ENCODE measurements around the gene TMEM107.

The TMEM107 gene

DNA sequence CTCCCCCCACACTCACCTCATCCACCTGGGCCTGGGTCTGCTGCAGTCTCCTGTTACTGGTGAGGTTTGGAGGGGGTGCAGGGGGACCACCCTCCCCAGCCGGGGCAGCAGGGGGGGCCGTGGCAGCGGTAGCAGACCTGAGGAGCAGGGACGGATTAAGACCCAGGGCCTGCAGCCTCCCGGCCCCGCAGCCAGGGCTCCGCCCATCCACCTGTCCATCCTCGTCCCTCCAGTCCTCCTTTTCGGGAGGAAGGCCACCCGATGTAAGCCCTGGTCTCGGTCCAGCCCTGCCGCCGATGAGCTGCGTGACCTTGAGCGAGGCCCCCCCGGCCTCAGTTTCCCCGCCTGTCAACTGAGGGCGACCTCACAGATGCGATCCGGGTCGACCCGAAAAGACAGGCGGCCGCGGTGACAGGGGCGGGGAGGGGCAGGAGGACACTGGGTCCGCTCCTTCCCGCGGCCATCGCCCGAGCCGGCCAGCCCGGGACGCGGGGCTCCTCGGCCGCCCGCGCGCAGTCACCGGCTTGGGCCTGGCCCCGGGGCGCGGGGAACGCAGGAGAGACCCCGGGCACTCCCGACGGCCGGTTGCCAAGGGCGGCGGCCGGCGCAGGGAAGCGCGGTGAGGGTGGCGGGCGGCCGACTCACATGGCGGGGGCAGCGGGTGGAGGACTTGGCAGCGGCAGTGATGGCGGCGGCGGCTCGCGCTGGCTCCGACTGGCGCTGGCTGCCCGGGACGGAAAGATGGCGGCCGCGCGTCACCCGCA is 13.8 kb downstream of the TMEM107 start, which contains the start of gene VAMP2:
TSS of gene VAMP2 (minus strand) at position 716 of the 764 bp plus-strand sequence. CDS start at position 647, 69 bp downstream.
- DNase-seq (ENCODE audit: low spot score), result peak; percentile 87

DNA sequence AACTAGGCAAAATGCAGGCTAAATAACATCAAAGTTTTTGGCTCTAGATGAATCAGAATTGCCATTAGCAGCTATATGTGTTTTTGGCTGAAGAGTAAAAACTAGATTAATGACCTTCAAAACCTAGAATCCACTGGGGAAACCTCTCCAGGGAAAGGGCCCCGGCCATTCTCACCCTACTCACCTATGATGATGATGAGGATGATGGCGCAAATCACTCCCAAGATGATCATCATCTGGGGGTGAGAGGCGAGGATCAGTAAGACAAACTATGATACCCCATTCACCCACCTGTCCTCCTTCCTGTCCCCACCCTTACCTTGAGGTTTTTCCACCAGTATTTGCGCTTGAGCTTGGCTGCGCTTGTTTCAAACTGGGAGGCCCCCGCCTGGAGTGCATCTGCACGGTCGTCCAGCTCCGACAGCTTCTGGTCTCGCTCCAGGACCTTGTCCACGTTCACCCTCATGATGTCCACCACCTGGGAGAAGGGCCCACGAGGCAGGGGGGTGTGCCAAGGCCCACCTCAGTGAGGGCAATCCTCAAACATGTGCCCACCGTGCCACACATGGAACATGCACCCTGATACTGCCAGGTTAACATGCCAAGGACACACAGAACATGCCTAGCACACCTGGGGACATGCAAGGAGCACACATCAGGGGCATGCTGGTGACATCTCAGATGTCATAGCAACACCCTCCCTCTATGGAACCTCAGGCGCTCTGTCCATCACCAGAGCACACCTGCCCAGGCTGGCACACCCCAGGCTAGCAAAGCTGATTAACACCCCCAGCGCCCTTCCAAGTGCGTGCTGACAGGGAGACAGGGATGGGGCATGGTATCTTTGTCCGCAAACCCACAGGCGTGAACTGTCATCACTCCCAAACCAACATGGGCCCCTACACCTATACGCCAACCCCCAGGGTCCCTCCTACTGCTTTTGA is 14.6 kb downstream of the TMEM107 start:
- no peak for DNase-seq (ENCODE audit: low spot score)

DNA sequence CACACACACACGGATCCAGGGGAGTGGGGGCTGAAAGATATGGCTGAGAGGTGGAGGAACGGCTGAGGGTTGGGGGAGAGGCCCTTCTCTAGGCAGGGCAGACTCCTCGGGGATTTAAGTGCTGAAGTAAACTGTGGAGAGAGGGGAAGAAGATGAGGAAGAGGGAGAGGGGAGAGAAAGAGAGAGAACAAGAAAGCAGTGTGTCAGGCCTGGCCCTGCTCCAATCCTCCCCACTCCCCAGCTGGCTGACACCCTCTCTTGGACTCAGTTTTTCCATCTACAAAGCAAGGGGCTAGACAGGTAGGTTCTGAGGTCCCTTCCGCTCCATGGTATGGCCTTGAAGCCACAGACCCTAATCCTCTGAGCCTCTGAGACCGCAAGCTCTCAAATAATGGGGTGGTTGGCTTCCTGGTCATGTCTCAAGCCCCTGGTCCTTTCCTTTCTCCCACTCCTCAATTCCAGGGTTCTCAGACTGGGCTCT is 15.4 kb downstream of the TMEM107 start:
- no peak for DNase-seq (ENCODE audit: low spot score)

DNA sequence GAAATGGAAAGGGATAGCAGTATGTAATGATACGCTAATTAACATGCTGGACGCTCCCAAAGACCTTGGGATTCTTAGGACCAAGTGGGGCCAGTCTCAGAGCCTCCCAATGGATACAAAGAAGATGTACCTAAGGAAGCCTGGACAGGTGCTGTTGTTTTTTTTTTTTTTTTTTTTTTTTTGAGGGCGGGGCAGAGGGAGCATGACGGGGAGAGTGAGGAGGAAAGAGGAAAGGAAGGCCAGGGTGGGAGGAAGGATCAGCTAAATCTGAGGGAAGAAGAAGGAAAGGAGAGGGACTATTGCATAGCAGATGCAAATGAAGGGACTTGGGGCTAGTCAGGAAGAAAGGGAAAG is 16.0 kb downstream of the TMEM107 start:
- no peak for DNase-seq (ENCODE audit: low spot score)

DNA sequence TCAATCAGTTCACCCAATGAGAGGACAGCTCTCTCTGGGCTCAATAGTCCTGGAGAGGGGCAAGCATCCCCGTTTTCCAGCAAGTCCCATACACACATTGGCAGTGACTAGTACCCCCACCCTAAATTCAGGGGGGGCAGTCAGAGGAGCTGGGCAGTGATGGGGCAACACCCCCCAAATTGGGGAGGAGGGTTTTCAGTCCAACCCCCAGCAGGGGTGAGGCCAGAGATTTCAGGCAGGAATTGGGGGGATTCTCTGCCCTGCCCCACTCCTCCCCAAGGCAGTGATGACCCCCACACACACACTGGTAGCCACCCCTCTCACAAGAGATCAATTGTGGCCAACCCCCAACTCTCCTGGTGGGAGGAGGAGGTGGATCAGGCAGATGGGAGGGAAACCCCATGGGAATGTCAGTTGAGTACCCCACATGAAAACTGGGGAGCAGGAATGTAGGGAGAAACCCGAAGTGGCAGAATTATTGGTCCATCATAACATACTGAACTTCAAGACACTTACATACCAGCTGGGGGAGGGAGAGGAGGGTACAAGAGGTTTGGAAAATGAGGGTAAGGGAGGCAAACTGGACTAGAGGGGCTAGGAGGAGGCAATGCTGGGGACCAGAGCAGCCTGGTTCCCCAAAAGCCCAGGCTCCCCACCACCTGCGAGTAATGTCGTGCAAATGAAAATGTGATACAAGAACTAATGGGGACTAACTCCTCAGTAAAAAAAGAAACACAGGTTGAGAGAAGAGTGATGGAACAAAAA is 16.5 kb downstream of the TMEM107 start:
- no peak for DNase-seq (ENCODE audit: low spot score)

DNA sequence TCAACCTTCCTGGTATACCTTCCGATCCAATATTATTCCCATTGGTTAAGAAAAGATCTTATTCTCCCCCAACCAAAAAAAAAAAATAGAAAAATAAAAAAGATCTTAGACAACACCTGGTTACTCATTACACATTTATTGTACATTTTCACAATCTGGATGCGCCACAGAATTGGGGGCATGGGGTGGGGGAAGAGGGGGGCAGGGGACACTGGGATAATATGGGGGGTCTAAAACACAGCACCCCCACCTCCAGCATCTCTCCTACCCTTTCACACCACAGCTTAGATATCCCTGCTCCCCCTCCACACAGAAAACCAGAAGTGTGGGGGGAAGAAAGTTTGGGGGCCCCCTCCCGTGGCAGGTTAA is 17.2 kb downstream of the TMEM107 start:
- no peak for DNase-seq (ENCODE audit: low spot score)

DNA sequence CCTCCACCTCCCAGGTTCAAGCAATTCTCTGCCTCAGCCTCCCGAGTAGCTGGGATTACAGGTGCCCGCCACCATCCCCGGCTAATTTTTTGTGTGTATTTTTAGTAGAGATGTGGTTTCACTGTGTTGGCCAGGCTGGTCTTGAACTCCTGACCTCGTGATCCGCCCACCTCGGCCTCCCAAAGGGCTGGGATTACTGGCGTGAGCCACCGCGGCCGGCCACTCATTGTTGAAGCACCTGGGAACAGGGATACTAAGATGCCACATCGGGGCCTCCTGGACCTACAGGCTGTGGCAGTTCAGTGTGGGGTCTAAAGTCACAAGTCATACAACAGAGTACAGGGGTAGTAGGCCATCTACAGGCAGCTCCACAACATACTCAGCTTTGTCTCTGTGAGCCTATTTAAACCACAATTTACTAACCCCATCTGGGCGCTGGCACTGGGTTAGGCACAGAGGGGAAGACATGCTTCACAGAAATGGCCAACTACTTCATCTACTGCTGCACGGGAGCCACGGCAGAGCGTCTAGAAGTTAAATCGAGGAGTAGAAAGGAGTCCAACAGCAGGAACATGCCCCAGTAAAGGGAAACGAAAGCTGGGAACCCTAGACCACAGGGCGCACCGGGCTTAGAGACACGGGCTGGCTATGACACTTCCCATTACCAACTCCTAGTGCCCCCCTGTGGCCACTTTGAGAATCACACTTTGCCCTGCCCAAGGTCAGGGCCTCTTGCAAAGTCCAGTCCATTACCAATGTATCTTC is 17.7 kb downstream of the TMEM107 start:
- DNase-seq (ENCODE audit: low spot score), result peak; percentile 89

DNA sequence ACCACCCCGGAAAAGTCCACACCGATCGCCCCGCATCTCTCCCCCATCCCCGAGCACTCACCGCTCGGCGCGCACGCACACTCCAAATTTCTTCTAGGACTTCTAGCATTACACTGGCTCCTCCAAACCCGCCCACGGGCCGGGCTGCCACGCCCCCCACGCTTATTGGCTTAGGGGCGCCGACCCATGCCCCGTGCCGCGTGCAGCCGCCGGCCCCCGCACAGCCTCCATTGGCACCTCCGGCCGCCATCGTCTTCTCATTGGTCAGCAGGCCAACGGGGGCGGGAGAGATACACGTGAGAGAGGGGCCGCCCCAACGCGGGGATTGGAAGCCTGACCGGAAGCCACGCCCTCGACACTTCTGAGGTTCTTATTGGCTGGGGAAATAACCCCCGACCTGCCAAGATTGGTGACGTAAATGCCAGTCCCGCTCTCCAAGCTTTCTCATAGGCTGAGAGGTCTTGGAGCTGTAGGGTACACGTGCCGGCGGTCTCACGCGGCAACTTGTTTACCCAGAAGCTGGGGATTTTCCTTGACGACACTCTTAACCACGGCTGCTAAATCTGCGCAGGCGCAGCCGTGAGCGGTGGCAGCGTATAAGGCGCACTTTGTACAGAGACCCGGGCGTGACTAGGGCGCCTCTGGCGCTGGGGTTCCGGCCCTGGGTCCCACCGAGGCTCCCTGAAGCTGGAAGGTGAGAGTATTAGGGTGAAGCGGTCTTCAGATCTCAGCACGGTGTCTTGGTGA is 19.8 kb downstream of the TMEM107 start:
- DNase-seq (ENCODE audit: low spot score), result peak; percentile 100

DNA sequence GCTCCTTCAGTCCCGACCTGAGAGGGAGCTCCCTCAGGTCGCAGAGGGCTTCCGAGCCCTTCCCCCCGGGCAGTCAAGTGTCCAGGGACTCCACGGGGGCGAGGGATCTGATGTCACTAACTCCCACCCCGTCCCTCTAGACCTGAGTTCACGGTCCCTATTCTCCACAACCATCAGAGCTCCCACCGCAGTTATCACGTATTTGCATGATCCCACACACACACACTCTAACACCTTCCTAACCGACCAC is 20.3 kb downstream of the TMEM107 start:
- no peak for DNase-seq (ENCODE audit: low spot score)

DNA sequence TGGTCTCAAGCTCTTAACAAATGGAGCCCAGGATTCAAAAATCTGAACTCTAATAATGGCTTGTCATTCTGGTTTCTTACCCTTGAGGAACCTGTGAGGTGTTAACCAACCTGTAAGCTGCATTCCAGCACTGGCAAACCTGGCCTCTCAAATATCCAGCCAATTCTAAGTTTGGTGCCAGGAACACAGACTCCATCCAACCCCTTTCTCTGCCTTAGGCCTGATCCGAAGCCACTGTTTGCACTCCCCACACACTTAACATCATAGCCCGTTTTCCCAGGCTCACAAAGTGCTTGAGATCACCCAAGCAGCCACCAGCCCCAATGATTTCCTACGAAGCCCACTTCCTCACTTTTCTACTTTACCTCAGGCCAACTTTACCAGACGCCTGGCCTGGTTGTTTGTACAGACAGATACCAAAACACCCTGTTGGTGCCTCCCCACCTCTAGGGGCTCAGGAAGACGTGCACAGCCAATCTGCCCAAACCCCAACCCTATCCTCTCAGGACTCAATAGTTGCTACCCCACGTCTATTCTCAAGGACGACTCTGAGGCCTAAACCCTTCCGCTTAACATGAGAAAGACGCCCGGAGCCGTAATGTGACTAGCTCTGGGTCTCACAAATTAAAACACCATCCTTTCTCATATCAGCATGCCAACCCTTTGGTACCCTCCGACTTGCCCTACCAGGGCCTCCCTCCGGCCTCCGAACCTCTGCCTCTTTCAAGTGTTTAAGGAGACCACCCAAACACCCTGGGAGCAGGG is 20.8 kb downstream of the TMEM107 start:
- DNase-seq (ENCODE audit: low spot score), result no peak

DNA sequence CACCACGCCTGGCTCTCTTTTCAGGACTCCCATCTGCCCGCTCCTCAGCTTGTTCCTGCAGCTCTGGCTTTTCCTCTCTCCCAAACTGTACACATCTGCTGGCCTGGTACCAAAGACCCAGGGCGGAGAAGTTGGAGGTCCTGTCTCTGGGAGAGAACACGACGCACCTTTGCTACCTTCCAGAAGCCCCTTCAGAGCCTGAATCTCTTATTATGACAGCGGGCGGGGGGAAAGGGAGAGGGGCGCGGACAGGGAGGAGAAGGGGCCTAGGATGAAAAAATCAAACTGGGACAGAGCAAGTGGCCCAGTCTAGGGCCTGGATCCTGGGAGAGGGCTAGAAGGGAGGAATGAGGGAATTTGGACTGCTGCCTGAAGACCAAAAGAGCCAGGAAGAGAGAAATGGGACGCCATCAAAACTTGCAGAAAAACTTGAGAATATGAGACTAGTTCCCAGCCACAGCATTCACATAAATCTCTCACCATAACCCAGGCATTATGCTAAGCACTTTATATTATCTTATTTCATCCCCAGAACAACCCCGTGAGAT is 21.5 kb downstream of the TMEM107 start:
- no peak for DNase-seq (ENCODE audit: low spot score)

DNA sequence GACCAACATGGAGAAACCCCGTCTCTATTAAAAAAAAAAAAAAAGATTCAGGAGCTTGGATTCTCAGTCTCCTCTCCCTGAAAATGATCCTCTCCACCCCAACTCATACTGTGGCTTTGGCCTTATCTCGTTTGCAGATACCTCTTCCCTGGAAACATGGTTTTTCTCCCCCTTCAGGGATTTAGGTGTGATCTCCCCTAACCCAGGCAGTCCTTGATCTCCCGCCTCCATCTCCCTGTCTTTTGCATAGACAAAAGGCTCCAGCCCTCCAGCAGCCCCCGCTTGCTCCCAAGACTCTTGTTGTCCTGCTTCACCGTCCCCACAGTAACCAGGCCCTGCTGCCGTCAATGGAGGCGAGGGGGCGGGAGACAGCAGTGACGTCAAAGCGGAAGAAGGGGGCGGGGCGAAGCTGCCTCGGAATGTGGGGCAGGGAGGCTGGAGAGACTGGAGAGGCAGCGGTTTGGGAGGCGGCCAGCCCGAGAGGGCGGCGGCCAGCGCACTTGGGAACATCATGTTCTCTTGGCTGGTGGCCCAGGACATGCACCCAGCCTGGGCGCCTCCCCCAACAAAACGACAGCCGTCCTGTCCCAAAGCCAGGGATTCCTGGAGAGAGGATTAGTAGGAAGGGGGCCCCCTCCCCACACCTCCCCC is 22.1 kb downstream of the TMEM107 start:
- DNase-seq (ENCODE audit: low spot score), result peak; percentile 98

DNA sequence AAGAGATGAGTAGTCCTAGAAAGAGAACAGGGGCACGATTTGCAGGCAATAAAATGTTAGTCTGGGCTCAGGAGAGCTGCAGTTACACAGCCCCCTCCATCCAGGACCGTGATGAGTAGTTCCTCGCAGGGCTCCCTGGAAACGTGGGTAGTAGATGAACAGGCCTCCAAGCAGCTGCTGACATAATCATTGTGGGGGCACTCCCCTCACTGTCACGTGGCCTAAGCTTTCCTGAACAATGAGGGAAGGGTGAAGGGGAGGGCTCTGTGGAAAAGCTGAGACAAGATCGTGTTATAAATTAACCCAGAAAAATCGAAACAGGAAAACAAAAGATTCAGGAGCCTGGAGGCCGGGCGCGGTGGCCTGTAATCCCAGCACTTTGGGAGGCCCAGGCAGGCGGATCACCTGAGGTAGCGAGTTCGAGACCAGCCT is 22.6 kb downstream of the TMEM107 start:
- no peak for DNase-seq (ENCODE audit: low spot score)

DNA sequence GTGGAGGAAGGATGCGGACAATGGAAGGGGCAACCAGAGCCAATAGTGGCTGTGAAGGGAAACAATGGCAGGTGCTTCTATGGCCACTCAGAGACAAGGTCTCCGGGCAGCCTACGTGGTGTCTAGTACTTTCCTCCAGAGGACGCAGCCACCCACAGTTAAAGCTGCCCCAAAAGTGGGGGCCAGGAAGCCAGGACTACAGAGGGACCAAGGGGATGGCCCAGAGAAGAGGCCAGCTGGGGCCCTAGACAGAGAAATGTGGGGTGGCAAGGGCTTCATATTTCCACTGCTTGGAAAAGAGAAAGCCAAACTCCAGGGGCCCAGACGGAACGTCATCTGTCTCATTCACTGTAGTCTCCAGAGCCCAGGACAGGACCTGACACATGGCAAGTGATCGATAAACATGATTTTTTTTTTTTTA is 23.1 kb downstream of the TMEM107 start:
- DNase-seq (ENCODE audit: low spot score), result no peak

DNA sequence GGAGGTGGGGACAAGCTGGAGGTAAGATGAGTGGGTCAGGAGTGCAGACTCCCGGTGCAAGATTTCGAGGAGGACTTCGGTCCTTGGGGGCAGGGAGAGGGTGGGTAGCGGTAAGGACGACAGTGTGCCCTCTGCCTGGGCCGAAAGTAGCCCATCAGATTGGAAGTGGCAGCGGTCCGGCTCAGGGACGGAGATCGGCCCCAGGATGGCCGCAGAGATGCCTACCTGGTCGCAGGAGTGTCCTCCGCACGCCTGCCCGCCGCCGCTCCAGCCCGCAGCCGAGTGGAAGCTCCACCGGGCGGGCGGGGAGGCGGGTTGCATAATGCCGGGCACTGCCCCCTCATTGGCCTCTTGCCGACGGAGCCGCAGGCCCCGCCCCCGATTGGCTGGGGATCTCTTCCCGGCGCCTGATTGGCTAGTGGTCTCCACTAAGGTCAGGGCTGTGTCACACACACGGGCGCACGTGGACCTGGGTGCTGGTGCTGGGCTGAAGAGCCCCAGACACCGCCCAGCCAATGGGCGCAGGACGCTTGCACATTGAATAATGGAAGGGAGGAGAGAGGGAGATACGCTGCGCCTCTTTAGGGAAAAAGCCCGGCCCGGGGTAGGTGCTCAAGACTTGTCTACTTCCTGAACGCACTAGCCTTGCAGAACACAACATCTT is 23.9 kb downstream of the TMEM107 start, which contains the start of gene PER1:
TSS of gene PER1 (minus strand) at position 293 of the 664 bp plus-strand sequence. CDS start 1,698 bp downstream, outside the sequence.
- DNase-seq (ENCODE audit: low spot score), result peak; percentile 92

DNA sequence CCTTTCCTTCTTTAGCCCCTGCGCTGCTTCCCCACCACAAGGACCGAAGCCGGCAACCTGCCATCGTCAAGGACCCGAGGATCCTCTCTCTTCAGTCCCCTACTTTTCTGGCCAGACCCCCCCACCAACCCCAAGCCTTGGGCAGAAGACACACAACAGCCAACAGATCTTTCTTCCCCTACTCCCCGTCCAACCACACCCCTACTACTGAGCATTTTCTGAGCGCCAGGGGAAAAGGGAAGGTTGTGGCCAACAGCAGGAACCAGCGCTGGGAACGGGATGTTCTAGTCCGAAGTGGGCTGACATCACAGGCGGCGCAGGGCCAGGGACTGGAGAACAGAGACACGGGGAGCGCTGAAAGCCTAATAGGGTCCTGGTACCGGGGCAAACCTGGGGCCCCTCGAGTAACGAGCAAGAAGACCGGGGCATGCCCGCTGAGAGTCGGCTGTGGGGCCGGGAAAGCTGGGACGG is 24.5 kb downstream of the TMEM107 start:
- DNase-seq (ENCODE audit: low spot score), result no peak

DNA sequence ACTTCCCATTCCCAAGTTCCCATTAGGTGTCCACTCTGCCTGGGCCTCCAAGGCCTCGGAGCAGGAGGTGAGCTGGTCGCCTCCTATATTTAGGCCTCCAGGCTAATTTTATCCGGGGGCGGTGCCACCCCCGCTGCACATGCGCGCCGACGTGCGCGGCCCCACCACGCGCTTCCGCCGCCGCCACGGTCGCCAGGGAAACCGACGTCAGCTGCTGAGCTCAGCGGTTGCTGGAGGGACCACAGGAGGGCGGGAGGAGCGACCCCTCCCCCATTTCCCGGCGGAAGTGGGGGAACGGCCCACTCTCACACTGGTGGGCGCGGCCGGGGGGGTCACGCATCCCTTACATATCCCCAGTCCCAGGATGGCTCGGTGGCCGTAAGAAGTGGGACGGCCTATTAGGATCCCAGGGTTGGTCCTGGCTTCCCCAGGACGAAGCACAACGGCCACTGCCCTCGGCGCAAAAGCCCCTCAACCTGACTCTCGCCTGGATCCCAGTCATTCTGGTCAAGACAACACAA is 25.0 kb downstream of the TMEM107 start:
- DNase-seq (ENCODE audit: low spot score), result peak; percentile 68

Measured in hematopoietic multipotent progenitor cell treated with erythropoietin and hydrocortisone succinate and interleukin-3 and kit ligand, for 15 days (in vitro differentiated cells).